GM06990 (cell line): ENCODE measurements around the gene DBX1.

Experiments
- DNase-seq: peaks from one replicate; pipeline ENCODE4 v3.0.0-alpha.2; 2011; ENCODE audit not compliant: insufficient read length; ENCODE audit errors: extremely low read depth
- H3K27me3 ChIP-seq: replicated peaks from 2 replicates; pipeline ENCODE4 v1.6.0; 2011; ENCODE audit warnings: low read length; ENCODE audit not compliant: control insufficient read depth, insufficient read depth
- H3K36me3 ChIP-seq: 2 replicates; pipeline ENCODE4 v1.5.1; 2011; ENCODE audit warnings: low read length; ENCODE audit not compliant: control insufficient read depth, insufficient read depth
- H3K4me3 ChIP-seq: replicated peaks from 2 replicates; pipeline ENCODE4 v1.5.1; 2011; ENCODE audit warnings: low read depth, mild to moderate bottlenecking, control low read depth, low read length
- TF ChIP-seq, protein P1 (sequence below): IDR thresholded peaks from 2 replicates; pipeline ENCODE4 v1.5.1; 2011; ENCODE audit warnings: low read length, control low read depth, mild to moderate bottlenecking, inconsistent platforms; ENCODE audit not compliant: insufficient read depth, poor library complexity, severe bottlenecking

The DBX1 gene

DNA sequence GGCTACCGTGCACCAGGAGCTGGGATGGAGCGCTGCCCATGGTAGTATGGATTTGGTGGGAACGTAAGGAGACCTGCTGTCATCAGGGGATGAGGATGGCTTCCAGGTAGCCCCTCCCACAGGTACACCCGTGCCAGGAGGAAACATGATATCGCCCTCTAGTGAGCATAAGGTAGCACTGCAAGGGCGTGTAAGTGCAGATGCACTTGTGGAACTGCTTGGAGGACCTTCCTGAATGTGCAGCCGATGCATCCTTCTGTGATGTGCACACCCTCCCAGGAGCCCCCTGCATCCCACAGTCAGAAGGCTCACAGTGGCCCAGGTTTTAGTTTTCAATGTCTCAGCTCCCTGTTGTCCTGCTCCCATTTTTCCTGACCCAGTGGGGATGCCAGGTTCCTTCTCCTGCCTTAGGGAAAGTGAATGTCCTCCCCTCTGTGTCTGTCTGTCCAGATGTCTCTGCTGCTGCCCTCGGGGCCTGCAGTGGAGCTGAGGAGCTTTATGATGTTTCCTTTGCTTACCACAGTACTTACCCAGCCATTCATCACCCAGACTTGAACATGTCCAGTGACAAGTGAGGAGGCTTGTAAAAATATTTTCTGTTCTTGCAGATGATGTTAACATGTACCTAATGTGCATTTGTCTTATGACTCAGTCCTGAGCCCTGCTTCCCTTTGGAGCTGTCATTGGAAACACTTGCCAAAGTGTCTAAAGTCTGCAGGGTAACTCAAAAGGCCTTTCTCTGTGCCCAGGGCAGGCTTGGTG lies 49.2 kb downstream of the DBX1 start:
- Histone ChIP-seq H3K4me3 (no peak overlapping the region), H3K27me3 (peaks cover 2% of the 10 kb centered on the region; the same call in 1 of the 2 replicates), H3K36me3 (no peaks in the 10 kb centered on the region)
- TF ChIP-seq, protein P1, sequence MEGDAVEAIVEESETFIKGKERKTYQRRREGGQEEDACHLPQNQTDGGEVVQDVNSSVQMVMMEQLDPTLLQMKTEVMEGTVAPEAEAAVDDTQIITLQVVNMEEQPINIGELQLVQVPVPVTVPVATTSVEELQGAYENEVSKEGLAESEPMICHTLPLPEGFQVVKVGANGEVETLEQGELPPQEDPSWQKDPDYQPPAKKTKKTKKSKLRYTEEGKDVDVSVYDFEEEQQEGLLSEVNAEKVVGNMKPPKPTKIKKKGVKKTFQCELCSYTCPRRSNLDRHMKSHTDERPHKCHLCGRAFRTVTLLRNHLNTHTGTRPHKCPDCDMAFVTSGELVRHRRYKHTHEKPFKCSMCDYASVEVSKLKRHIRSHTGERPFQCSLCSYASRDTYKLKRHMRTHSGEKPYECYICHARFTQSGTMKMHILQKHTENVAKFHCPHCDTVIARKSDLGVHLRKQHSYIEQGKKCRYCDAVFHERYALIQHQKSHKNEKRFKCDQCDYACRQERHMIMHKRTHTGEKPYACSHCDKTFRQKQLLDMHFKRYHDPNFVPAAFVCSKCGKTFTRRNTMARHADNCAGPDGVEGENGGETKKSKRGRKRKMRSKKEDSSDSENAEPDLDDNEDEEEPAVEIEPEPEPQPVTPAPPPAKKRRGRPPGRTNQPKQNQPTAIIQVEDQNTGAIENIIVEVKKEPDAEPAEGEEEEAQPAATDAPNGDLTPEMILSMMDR, result peak; percentile 95
- DNase-seq, result peak; percentile 26

DNA sequence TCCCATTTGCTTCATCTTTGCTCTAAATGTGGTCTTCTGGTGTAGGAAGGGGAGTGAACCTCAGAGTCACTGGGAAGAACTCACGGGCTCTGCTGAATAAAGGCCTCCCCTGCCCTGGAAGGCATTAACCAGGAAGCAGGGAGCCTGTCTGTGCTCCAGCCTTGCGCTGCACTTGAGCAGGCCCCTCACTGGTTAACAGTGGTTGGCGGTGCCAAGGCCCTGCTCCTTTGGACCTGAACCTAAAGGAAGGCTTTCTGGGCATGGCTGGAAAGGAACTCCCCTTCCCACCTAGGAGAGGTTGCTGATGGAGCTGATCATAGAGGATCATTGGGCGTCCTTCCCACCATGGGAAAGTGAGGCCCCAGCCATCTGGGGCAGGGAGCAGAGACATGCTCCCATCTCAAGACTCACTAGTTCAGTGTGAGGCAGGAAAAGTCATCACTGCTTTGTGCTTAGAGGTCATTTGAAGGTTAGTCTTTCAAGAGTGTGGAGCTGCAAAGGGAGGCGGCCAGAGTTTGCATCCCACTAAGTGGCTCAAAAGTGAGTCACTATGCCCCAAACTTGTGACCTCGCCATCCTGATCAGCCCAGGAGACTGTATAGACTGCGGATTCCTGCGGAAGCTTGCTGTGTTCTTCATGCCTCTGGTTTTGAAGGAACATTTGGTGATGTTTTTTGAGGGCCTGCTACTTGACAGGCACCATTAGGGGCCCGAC lies 50.4 kb downstream of the DBX1 start:
- DNase-seq, result no peak
- no peaks in the 10 kb centered on the region for H3K36me3 ChIP-seq
- H3K27me3 ChIP-seq, result peaks cover 2% of the 10 kb centered on the region; the same call in 1 of the 2 replicates
- no peak overlapping the region for H3K4me3 ChIP-seq
- TF ChIP-seq, protein P1, result no peak
